Stimulated activated CD8-positive, alpha-beta memory T cell treated with anti-CD3 and anti-CD28 coated beads, Interleukin-4, amount 100 ng/mL, for 24 hours (primary cell): Measurements from ENCODE around the gene CYB5B.

Source experiments
- DNase-seq: peaks from one replicate; pipeline ENCODE4 v3.0.0-alpha.2; 2020; ENCODE audit warnings: low read depth

CYB5B gene

GRCh38 chr16:69485816-69486215 lies 61.4 kb downstream of the CYB5B start:
- no peak for DNase-seq

- no peak for DNase-seq
Observed at GRCh38 chr16:69486272-69486671, 61.9 kb downstream of the CYB5B start.

DNA sequence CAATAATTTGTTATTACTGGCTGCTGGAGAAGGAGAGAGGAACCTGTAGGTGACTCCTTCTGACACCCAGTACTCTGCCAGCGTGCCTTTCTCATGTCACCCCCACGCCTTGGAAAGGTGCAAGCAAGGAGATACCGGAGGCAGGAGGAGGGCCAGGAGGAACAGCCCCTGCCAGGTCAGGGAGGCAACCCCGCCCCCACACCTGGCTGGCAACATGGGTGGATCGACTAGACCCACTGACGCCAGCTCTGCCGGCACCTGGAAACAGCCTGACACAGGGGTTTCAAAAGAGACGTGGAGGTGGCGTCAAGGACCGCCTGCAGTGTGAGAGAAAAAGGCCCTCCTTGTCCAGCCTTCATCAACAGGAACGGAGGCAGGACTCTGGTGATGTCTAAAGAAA lies 62.3 kb downstream of the CYB5B start:
- no peak for DNase-seq

GRCh38 chr16:69490707-69491324 lies 66.4 kb downstream of the CYB5B start:
- DNase-seq, result no peak

GRCh38 chr16:69494991-69495392 lies 70.6 kb downstream of the CYB5B start:
- DNase-seq, result no peak

- no peak for DNase-seq
Observed at GRCh38 chr16:69495821-69496220, 71.4 kb downstream of the CYB5B start.

GRCh38 chr16:69496376-69496775 lies 72.0 kb downstream of the CYB5B start:
- DNase-seq, result no peak

DNA sequence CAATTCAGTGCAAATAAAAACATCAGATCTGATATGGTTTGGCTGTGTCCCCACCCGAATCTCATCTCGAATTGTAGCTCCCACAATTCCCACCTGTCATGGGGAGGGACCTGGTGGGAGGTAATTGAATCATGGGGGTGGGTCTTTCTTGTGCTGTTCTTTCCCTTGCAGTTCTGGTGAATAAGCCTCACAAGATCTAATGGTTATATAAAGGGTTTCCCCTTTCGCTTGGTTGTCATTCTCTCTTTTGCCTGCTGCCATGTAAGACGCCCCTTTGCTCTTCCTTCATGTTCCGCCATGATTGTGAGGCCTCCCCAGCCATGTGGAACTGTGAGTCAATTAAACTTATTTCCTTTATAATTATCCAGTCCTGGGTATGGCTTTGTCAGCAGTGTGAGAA lies 72.5 kb downstream of the CYB5B start:
- DNase-seq, result no peak

- DNase-seq, result no peak
Observed at GRCh38 chr16:69497876-69498596, 73.6 kb downstream of the CYB5B start.

- no peak for DNase-seq
Observed at GRCh38 chr16:69498926-69499325, 74.5 kb downstream of the CYB5B start.

GRCh38 chr16:69499541-69500230 lies 75.3 kb downstream of the CYB5B start:
- no peak for DNase-seq

DNA sequence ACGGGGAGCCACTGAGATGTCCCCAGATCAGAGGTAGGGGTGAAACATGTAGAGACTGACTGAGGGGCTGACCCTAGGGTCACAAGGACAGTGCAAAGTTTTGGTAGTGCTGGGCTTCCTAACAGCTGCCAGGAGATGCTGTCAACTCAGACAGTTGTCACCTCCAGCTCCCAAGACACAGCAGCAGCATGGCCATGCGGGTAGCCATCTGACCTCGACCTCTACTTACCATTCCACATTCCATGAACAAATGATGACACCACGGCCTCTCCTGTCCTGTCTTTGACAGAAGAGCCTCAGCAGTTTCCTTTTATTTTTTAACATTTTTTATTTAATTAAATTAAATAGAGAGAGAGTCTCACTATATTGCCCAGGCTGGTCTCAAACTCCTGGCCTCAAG lies 76.1 kb downstream of the CYB5B start:
- no peak for DNase-seq

DNA sequence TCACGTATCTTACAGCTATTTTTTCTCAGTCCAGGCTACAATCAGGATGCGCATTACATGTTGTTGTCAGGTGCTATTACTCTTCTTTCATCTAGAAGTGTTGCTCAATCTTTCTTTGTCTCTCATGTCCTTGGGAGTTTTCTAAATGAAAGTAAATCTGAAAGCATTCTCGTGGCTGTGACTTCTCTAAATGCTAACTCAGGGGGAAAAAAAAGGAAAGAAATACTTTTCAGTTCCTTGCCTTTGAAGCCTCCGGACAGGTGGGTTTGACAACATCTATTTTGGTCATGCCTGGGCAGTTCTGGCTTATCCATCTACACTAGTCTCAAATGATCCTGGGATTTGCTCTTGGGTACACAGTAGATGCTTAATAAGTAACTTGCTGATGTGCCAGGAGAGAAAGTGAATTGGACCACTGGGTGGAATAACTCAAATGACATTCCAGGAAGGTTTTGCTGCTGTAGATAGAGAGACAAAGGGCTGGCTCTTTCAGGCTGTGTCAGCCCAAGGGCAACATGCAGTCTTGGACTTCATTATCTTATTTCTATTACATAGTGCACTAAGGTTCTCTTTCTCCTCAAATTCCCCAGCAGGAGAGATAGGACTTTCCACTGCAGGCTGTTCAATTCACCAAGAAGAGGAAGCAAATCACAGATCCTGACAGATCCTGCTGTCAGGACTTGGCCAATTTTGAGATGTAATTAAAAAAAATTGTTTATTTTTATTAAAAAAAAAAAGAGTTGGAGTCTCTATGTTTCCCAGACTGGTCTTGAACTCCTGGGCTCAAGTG lies 77.7 kb downstream of the CYB5B start:
- no peak for DNase-seq

- no peak for DNase-seq
Observed at GRCh38 chr16:69503244-69503643, 78.8 kb downstream of the CYB5B start.

DNA sequence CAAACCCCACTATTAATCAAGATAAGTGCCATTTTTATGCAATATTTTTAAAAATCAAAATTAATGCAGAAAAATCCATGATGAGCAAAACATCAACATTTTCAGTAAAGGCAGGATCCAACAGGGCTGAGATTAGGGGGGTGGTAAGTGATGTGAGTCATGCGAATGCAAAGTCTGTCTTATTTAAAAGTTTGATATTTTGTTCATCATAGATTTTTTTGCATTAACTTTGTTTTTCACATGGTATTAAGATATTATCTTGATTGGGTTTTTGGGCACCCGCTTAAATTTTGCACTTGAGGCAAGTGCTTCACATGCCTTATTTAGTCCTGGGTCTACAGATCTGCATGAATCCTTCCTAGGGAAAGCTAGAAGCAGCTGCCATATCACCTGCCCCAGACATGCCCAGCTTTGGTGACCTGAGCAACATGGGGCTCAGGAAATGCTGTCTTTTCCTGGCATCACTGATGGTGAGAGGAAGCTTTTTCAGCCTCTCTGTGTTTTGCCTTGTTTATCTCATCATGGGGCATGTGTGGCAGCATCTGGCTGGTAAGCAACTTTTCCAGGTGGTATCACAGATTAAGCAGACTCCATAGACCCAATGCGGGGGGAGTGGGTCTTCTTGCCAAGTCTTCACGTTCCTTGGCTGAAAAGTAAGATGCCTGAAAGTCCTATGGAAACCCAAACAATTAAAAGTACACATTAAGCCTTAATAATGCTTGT lies 83.8 kb downstream of the CYB5B start:
- no peak for DNase-seq

DNA sequence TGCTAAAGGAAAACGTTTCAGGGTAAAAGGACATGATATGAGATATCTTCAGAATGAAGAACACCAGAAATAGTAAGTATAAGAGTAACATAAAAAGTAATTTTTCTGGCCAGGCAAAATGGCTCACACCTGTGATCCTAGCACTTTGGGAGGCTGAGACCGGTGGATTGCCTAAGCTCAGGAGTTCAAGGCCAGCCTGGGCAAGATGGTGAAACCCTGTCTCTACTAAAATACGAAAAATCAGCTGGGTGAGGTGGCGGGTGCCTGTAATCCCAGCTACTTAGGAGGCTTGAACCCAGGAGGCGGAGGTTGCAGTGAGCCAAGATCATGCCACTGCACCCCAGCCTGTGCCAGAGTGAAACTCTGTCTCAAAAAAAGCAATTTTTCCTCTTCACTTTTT lies 84.7 kb downstream of the CYB5B start:
- no peak for DNase-seq

GRCh38 chr16:69511651-69512050 lies 87.2 kb downstream of the CYB5B start:
- DNase-seq, result no peak

DNA sequence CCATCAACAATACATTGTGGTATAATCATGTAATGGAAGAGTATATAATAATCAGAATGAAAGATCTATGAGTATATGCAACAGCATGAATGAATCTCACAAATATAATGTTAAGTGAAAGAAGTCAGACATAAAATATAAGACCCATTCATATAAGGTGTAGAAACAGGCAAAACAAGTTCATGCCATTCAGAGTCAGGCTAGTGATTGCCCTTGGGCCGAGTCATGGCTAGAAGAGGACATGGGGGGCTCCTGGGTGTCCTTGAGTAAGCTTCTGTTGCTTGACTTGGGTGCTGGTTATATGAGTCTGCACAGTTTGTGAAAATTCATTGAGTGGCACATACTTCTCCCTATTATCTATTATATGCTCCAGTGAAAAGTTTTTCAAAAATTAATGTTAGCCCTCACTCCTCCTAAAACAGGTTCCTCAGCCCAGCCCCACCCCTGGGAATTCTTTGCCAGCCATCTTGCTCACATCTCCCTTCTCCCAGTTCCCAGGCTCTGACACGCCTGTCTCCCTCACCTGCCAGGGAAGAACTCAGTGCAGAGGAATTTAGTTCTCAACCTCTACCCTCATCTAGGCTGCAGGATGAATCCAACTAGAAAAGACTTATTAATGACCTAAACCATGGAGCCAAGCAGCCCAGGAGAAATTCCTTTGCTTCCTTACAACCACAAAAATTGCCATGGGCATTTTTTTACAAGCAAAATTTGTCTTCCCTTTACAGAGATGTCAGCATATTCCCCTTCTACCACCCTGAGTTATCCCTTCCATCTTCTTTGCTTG lies 89.0 kb downstream of the CYB5B start:
- no peak for DNase-seq

DNA sequence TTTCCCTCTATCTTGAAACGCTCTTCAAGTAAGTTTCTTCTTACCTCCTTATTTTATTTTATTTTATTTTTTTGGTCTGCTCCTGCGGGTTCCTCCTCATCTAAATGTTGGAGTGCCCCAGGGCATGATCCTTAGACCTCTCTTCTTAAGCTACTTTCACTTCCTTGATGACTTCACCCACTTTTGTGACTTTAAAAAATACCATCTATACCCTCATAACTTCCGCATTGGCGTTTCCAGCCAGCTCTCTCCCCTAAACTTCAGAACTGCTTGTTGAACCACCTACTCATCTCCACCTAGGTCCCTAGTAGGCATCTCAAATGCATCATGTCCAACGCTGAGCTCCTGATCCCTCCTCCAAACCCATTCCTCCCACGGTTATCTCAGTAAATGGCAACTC lies 89.9 kb downstream of the CYB5B start:
- DNase-seq, result no peak
